GM23248 (cell line): ENCODE data around the gene CLVS2.

Source experiments
- EZH2 ChIP-seq: fragments of 200-600 bp; sonication (generic); IDR thresholded peaks from 2 replicates; pipeline ENCODE4 v1.6.1; 2018; ENCODE audit warnings: antibody characterized with exemption, mild to moderate bottlenecking; ENCODE audit not compliant: insufficient read depth, poor library complexity, severe bottlenecking
- EZH2phosphoT487 ChIP-seq: fragments of 200-600 bp; sonication (generic); IDR thresholded peaks from 2 replicates; pipeline ENCODE4 v1.6.1; 2018; ENCODE audit warnings: antibody characterized with exemption, moderate library complexity, mild to moderate bottlenecking, low read depth; ENCODE audit not compliant: insufficient read depth

DNA sequence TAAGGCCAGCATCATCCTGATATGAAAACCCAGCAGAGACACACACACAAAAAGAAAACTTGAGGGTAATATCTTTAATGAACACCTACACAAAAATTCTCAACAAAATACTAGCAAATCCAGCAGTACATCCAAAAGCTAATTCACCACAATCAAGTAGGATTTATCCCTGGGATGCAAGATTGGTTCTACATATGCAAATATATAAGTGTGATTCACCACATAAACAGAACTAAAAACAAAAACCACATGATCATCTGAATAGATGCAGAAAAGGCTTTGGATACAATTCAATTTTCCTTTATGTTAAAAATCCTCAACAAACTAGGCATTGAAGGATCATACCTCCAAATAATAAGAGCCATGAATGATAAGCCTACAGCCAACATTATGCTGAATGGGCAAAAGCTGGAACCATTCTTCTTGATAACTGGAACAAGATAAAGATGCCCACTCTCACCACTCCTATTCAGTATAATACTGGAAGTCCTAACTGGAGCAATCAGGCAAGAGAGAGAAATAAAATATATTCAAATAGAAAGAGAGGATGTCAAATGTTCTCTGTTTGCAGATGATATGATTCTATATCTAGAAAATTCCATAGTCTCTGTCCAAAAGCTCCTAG lies 33.9 kb upstream of the CLVS2 start:
- TF ChIP-seq EZH2phosphoT487: no peak
- no peak for TF ChIP-seq EZH2
